Testis (tissue), 3 donors: ENCODE results near the gene ZNF423. TPM values are rescaled to one million over a fixed set of nuclear protein-coding genes. Genes with fewer than 3 reads are reported as not detected.
A peak's percentile ranks its signal among the peaks of the same experiment; 100 is the strongest.

ENCODE experiments used
- DNase-seq: peaks from one replicate; pipeline ENCODE4 v3.0.0-alpha.2; 2019
- H3K27ac ChIP-seq, 2 donors: fragments of 200-600 bp; sonication (generic); one replicate each; pipeline ENCODE4 v1.5.1; 2019
- H3K27me3 ChIP-seq: fragments of 200-600 bp; sonication (generic); one replicate; pipeline ENCODE4 v1.5.1; 2019
- H3K36me3 ChIP-seq: fragments of 200-600 bp; sonication (generic); one replicate; pipeline ENCODE4 v1.5.1; 2017; ENCODE audit warnings: low read depth; ENCODE audit errors: missing control alignments
- H3K4me1 ChIP-seq: fragments of 200-600 bp; sonication (generic); one replicate; pipeline ENCODE4 v1.5.1; 2019
- H3K4me3 ChIP-seq, 2 donors: fragments of 200-600 bp; sonication (generic); one replicate each; pipeline ENCODE4 v1.5.1; 2017 to 2019
- H3K9me3 ChIP-seq: fragments of 200-600 bp; sonication (generic); one replicate; pipeline ENCODE4 v1.5.1; 2017
- CTCF ChIP-seq, 3 experiments: fragments of 450-650 bp in 2 of 3; fragments of 200-600 bp in 1 of 3; sonication (generic) in 1 of 3; IDR thresholded peaks; one replicate each; pipeline ENCODE4 v1.5.1; 2016 to 2019; ENCODE audit warnings: antibody characterized with exemption in 3 of 3, mild to moderate bottlenecking in 2 of 3, moderate library complexity in 1 of 3
- POLR2A ChIP-seq: fragments of 450-650 bp; IDR thresholded peaks from one replicate; pipeline ENCODE4 v1.6.1; 2017; ENCODE audit warnings: antibody characterized with exemption, mild to moderate bottlenecking, moderate library complexity
- WGBS, 2 donors: methylation state at CpG; one replicate each; pipeline ENCODE4 v1.1.5; 2018; 5-methylcytosine and 5-hydroxymethylcytosine counted together
- intact Hi-C: fragments of 100-400 bp; cut with DNase I; formaldehyde crosslinking; loops from one replicate; pipeline ENCODE4 v1.15.1; 2023; ENCODE audit warnings: low total_unique reads
- polyA plus RNA-seq: library from polyadenylated mRNA; stranded (reverse); fragments of 350-450 nt; fragmentation: Illumina TruSeq; extraction: RNeasy Lipid Tissue Mini Kit (QIAGEN cat#74804); gene quantifications from one replicate; pipeline ENCODE4 v1.2.3, GENCODE V29; 2014; ENCODE audit warnings: low read depth, low replicate concordance; ENCODE audit not compliant: insufficient read depth
- total RNA-seq, 2 donors: library from RNA; depleted of rRNA; stranded (reverse); fragments of >200 nt; gene quantifications; one replicate each; pipeline ENCODE4 v1.2.3, GENCODE V29; 2016

ZNF423 gene
- total and polyA plus RNA-seq, 3 donors from 2014 or later, result 8.9 to 19.0 (median 12.1) TPM

GRCh38 chr16:49833796-49834530 lies 21.9 kb downstream of the ZNF423 start:
- WGBS, 2 donors, result 44 to 49% methylated on average over 8 to 13 of the region's 13 CpGs
- H3K4me1 ChIP-seq, result peaks cover 53% of the 10 kb centered on the region
- DNase-seq, result no peak
- no peaks in the 10 kb centered on the region for H3K36me3 ChIP-seq
- no peaks in the 10 kb centered on the region for H3K9me3 ChIP-seq
- H3K4me3 ChIP-seq, result no peak overlapping the region
- H3K27me3 ChIP-seq, result no peaks in the 10 kb centered on the region
- peak overlapping the region; percentile 65 to 86 for H3K27ac ChIP-seq
- TF ChIP-seq CTCF (IDR thresholded peaks at IDR 0.05), result no peak
- TF ChIP-seq POLR2A, result no peak
- intact Hi-C loops, result no loop called here

DNA sequence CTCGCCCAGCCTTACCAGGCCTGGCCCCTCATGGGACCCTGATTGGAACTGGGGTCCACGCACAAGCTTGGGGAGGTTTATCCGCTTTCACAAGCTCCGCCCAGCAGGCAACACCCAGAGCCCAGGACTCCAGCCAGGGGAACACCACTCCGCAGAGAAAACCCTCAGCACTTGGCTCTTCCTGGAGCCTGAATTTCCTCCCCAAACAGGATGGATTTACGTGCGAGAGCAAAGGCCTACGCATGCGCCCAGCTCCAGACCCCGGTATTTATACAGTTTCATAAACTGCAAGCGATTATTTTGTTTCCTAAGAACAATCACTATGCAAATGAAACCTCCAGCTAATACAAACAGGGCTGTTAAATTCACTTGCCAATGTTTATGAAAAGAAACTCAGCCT lies 22.8 kb downstream of the ZNF423 start:
- H3K9me3 ChIP-seq, result no peaks in the 10 kb centered on the region
- H3K4me3 ChIP-seq, result no peak overlapping the region
- H3K4me1 ChIP-seq, result peaks cover 57% of the 10 kb centered on the region
- peak overlapping the region; percentile 65 to 86 for H3K27ac ChIP-seq
- 53 to 58% methylated on average over 10 to 11 of the region's 11 CpGs for WGBS, 2 donors
- intact Hi-C loops, result no loop called here
- no peaks in the 10 kb centered on the region for H3K27me3 ChIP-seq
- no peak for TF ChIP-seq POLR2A
- TF ChIP-seq CTCF (IDR thresholded peaks at IDR 0.05), result no peak
- no peaks in the 10 kb centered on the region for H3K36me3 ChIP-seq
- DNase-seq, result peak; percentile 78

GRCh38 chr16:49832177-49832576 lies 23.7 kb downstream of the ZNF423 start:
- no peaks in the 10 kb centered on the region for H3K27me3 ChIP-seq
- H3K36me3 ChIP-seq, result no peaks in the 10 kb centered on the region
- intact Hi-C loops, result no loop called here
- WGBS, 2 donors, result 41 to 63% methylated on average over 7 of the region's 7 CpGs
- H3K9me3 ChIP-seq, result no peaks in the 10 kb centered on the region
- no peak for DNase-seq
- TF ChIP-seq POLR2A (no peak), CTCF (IDR thresholded peaks at IDR 0.05) (no peak)
- H3K4me3 ChIP-seq, result no peak overlapping the region
- peaks cover 57% of the 10 kb centered on the region for H3K4me1 ChIP-seq
- H3K27ac ChIP-seq, result peak overlapping the region in 1 of 2 donors; percentile 86

DNA sequence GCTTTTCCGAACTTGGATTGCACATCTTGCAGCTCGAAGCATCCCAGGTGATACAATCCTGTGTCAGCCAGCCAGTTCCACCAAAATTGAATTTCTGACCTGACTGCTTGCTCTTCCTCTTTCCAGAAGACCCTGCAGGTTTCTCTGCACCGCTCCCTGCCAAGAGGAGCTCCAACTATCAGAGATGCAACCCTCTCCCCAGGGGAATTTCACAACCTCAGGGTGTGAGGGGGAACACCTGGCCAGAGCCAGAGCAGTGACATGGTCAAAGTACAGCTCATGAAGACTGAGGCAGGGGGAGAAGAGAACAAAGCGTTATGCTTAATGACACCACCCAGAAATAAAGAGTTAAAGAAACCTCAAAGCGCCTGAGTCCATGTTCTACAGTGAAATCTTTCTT lies 25.0 kb downstream of the ZNF423 start:
- 95 to 98% methylated on average over 5 of the region's 5 CpGs for WGBS, 2 donors
- Histone ChIP-seq H3K4me3 (no peak overlapping the region), H3K27me3 (no peaks in the 10 kb centered on the region), H3K4me1 (peaks cover 46% of the 10 kb centered on the region), H3K27ac (no peak overlapping the region), H3K9me3 (no peaks in the 10 kb centered on the region), H3K36me3 (no peaks in the 10 kb centered on the region)
- intact Hi-C loops, result no loop called here
- TF ChIP-seq POLR2A, result no peak
- no peak for TF ChIP-seq CTCF (IDR thresholded peaks at IDR 0.05)
- DNase-seq, result no peak
